ENCODE measurements around the gene IP6K1.

Gene IP6K1

DNA sequence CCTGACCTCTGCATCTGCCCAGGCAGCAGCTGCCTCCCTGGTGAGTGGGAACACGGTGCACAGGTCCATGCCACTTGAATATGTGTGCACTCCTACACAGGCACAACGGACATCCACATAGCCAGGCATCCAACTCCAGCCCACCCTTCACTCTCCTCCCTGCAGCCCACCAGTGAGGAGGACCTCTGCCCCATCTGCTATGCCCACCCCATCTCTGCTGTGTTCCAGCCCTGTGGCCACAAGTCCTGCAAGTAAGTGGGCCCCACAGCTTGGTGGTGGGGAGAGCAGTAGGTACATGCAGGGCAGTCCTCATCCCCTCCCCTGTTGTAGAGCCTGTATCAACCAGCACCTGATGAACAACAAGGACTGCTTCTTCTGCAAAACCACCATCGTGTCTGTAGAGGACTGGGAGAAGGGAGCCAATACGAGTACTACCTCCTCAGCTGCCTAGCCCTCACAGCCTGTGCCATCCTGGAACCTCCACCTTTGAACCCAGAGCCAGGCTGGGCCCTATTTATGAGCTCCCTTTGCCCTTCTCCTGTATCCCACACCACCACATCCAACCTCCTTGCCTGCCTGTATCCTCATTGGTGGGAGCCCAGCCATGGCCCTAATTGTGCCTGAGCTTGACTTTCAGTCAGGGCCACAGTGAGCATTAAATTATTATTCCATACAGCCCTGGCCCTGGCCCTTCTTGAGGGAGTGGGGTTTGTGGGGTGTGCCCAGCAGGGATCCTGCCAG is 65.3 kb downstream of the IP6K1 start (continued):
- TF ChIP-seq, protein P1, sequence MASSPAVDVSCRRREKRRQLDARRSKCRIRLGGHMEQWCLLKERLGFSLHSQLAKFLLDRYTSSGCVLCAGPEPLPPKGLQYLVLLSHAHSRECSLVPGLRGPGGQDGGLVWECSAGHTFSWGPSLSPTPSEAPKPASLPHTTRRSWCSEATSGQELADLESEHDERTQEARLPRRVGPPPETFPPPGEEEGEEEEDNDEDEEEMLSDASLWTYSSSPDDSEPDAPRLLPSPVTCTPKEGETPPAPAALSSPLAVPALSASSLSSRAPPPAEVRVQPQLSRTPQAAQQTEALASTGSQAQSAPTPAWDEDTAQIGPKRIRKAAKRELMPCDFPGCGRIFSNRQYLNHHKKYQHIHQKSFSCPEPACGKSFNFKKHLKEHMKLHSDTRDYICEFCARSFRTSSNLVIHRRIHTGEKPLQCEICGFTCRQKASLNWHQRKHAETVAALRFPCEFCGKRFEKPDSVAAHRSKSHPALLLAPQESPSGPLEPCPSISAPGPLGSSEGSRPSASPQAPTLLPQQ (tag by site-specific recombination; IDR thresholded peaks at IDR 0.05) = peak; percentile 85
- TF ChIP-seq, protein P2, sequence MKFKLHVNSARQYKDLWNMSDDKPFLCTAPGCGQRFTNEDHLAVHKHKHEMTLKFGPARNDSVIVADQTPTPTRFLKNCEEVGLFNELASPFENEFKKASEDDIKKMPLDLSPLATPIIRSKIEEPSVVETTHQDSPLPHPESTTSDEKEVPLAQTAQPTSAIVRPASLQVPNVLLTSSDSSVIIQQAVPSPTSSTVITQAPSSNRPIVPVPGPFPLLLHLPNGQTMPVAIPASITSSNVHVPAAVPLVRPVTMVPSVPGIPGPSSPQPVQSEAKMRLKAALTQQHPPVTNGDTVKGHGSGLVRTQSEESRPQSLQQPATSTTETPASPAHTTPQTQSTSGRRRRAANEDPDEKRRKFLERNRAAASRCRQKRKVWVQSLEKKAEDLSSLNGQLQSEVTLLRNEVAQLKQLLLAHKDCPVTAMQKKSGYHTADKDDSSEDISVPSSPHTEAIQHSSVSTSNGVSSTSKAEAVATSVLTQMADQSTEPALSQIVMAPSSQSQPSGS (tag by site-specific recombination; IDR thresholded peaks at IDR 0.05; ENCODE audit: low read depth) = no peak

DNA sequence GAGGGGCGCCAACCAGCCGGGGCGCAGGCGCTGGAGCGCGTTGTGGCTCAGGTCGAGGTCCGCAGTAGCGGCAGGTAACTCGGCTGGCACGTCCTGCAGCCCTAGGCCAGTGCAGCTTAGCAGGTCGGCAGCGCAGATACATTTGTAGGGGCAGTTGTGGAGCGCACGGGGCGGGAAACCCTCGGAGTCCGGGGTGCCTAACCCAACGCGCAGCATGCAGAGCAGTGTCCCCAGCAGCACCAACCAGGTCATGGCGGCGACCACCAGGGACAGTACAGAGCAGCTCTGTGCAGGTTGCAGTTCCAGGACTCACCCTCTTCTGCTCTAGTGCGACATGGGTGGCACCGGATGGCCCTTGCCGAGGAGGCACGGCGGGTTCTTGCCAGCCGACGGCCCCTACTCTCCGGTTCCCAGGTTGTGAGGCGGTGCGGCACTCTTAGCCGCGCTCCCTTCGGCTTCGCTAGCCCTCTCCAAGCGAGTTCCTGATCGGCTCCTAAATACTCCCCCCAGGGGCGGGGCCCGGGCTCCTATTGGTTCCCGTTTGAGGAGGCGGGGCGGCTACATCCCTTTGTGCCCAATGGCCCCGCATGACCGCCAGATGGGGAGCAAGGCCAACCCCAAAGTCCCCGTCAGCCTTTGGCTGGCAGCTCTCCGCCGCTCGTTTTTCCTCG is 67.0 kb downstream of the IP6K1 start, which contains the start of gene AMIGO3:
AMIGO3 (minus strand) TSS at position 471 of the 671 bp plus-strand sequence; CDS start at position 252, 219 bp downstream.
- ChIA-PET POLR2A (interaction anchor here (1.0 to 1.4 kb wide), 2 partner anchors 8 to 22 kb away, joined by 3 to 5 read pairs; no protein-coding TSS in a partner anchor), CTCF (interaction anchor here (0.6 to 1.2 kb wide), 3 partner anchors 16 to 135 kb away, joined by 4 to 7 read pairs (median 4); no protein-coding TSS in a partner anchor)
- TF ChIP-seq ZNF155 (tag by site-specific recombination; IDR thresholded peaks at IDR 0.05) = no peak
- peak; percentile 41 for TF ChIP-seq ZNF341 (tag by site-specific recombination; IDR thresholded peaks at IDR 0.05; ENCODE audit: low read depth)
- no peak for TF ChIP-seq ZNF350 (tag by site-specific recombination; IDR thresholded peaks at IDR 0.05)
- no peak for TF ChIP-seq WT1 (tag by site-specific recombination; IDR thresholded peaks at IDR 0.05)
- TF ChIP-seq SP2 (tag by site-specific recombination; IDR thresholded peaks at IDR 0.05) = peak; percentile 16
- no peak for TF ChIP-seq ZNF423 (tag by site-specific recombination; IDR thresholded peaks at IDR 0.05)
- no peak for TF ChIP-seq ZNF701 (tag by site-specific recombination; IDR thresholded peaks at IDR 0.05)
- no peak for TF ChIP-seq ZNF530 (tag by site-specific recombination; IDR thresholded peaks at IDR 0.05; ENCODE audit: low read depth)
- TF ChIP-seq ZNF133 (tag by site-specific recombination; IDR thresholded peaks at IDR 0.05) = no peak
- no peak for TF ChIP-seq ZNF138 (tag by site-specific recombination; IDR thresholded peaks at IDR 0.05; ENCODE audit: borderline replicate concordance)
- no peak for TF ChIP-seq ZNF544 (tag by site-specific recombination; IDR thresholded peaks at IDR 0.05)
- TF ChIP-seq, protein P3, sequence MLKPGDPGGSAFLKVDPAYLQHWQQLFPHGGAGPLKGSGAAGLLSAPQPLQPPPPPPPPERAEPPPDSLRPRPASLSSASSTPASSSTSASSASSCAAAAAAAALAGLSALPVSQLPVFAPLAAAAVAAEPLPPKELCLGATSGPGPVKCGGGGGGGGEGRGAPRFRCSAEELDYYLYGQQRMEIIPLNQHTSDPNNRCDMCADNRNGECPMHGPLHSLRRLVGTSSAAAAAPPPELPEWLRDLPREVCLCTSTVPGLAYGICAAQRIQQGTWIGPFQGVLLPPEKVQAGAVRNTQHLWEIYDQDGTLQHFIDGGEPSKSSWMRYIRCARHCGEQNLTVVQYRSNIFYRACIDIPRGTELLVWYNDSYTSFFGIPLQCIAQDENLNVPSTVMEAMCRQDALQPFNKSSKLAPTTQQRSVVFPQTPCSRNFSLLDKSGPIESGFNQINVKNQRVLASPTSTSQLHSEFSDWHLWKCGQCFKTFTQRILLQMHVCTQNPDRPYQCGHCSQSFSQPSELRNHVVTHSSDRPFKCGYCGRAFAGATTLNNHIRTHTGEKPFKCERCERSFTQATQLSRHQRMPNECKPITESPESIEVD (tag by site-specific recombination; IDR thresholded peaks at IDR 0.05) = no peak
- no peak for TF ChIP-seq ZNF792 (tag by site-specific recombination; IDR thresholded peaks at IDR 0.05)
- no peak for TF ChIP-seq ZNF561 (tag by site-specific recombination; IDR thresholded peaks at IDR 0.05; ENCODE audit: borderline replicate concordance)
- peak; percentile 36; the same call in 1 of the 2 replicates for TF ChIP-seq ZNF600 (tag by site-specific recombination; IDR thresholded peaks at IDR 0.05)
- TF ChIP-seq ZNF2 (tag by site-specific recombination; IDR thresholded peaks at IDR 0.05) = no peak
- no peak for TF ChIP-seq ZNF658 (tag by site-specific recombination; IDR thresholded peaks at IDR 0.05)
- no peak for TF ChIP-seq ZNF626 (tag by site-specific recombination; IDR thresholded peaks at IDR 0.05)
- Histone ChIP-seq H3K36me3 (ENCODE audit: control insufficient read depth in 2 of 2, insufficient read depth in 1 of 2, low read length in 2 of 2) (peaks cover 0 to 78% of the 10 kb centered on the region in 2 experiments; a peak in 1 of 3 replicates), H3K27ac (ENCODE audit: extremely low read depth, low read depth, low read length) (no peak within 1 kb of the TSS), H3K4me3 (ENCODE audit: low read depth, low read length) (peak within 1 kb of the TSS; percentile 9), H3K9me3 (ENCODE audit: control insufficient read depth, insufficient read depth, low read depth, low read length) (no peaks in the 10 kb centered on the region), H3K4me1 (ENCODE audit: control insufficient read depth, insufficient read depth, low read length) (no peaks in the 10 kb centered on the region)
